ENCODE results near the gene TLR1.

GRCh38 chr4:38821739-38822138, 17.1 kb upstream of the TLR1 start:
- TF ChIP-seq CTCF (IDR thresholded peaks at IDR 0.05) (no peak), EZH2 (IDR thresholded peaks at IDR 0.05; ENCODE audit: borderline replicate concordance, insufficient read depth, low read depth, low read length, poor library complexity, severe bottlenecking) (no peak)

All from B cell (primary cell).